Right cardiac atrium (tissue), 5 donors: Measurements from ENCODE around the gene CXCR5. TPM values are rescaled to one million over a fixed set of nuclear protein-coding genes. Genes with fewer than 3 reads are reported as not detected.
"Not testable (repeated sequence)": the region's sequence is repeated elsewhere in the genome, so short reads cannot be mapped to it uniquely, and the experiment has no call there.

Experiments
- ATAC-seq, 2 donors: fragments of 200-7000 bp; cut with Tn5 transposase; one replicate each; pipeline versions ENCODE4 v1.8.0 to v1.9.1; 2020; ENCODE audit warnings: moderate library complexity in 2 of 2, mild to moderate bottlenecking in 1 of 2
- DNase-seq, 3 donors: peaks; one replicate each; pipeline ENCODE4 v3.0.0-alpha.2; 2020
- H3K27ac ChIP-seq: one replicate; pipeline ENCODE4 v1.5.1; 2013; ENCODE audit warnings: mild to moderate bottlenecking, low read length, control low read depth, moderate library complexity
- H3K27me3 ChIP-seq: one replicate; pipeline ENCODE4 v1.6.1; 2013; ENCODE audit not compliant: control insufficient read depth, insufficient read depth
- H3K4me1 ChIP-seq: one replicate; pipeline ENCODE4 v1.6.1; 2013; ENCODE audit warnings: low read length; ENCODE audit not compliant: control insufficient read depth, insufficient read depth
- H3K4me3 ChIP-seq: one replicate; pipeline ENCODE4 v1.5.1; 2013; ENCODE audit warnings: low read length, control low read depth
- H3K9me3 ChIP-seq: one replicate; pipeline ENCODE4 v1.6.1; 2013; ENCODE audit warnings: low read length; ENCODE audit not compliant: control insufficient read depth
- WGBS: extraction: QIAGEN DNeasy Blood & Tissue Kit; methylation state at CpG from one replicate; pipeline ENCODE4 v1.1.7; 2013; 5-methylcytosine and 5-hydroxymethylcytosine counted together
- intact Hi-C, 4 donors: fragments of 100-400 bp; cut with DNase I; formaldehyde crosslinking; loops; one replicate each; pipeline versions ENCODE4 v1.11.0 to v1.14.0; 2022 to 2023
- long read RNA-seq, 4 donors: library from polyadenylated mRNA; unstranded; transcript quantifications; one replicate each; pipeline ENCODE4 v2.0.0, GENCODE V29; 2020 to 2021
- polyA plus RNA-seq: library from polyadenylated mRNA; stranded (reverse); fragments of 200-250 nt; gene quantifications from one replicate; pipeline ENCODE4 v1.2.3, GENCODE V29; 2013
- total RNA-seq, 4 donors: library from RNA; stranded (reverse); fragmentation: NEBNext Ultra II Directional; extraction: Animal tissue kit (Norgen Biotek cat#: 25700); gene quantifications; one replicate each; pipeline ENCODE4 v1.2.1, GENCODE V29; 2021
- donor health status: healthy with polysubstance abuse.
- donor health status: DM: no; HTN: yes; CAD: no.
- donor health status: DM: no; HTN: no; CAD: no.
- donor health status: DM: no; HTN: yes; CAD: no; lungs with severe emphysema.
- donor health status: DM: yes; HTN: yes; CAD: no.

The CXCR5 gene
- total RNA-seq, result not detected
- 0.34 TPM for polyA plus RNA-seq
- long read RNA-seq, donor 1, partial matches to known transcripts, result 0 of 2 reads
- long read RNA-seq, donor 1, other reads (novel, unspliced or antisense), result 2 of 2 reads
- long read RNA-seq, donor 2, partial matches to known transcripts, result 0 of 1 reads
- long read RNA-seq, donor 2, other reads (novel, unspliced or antisense), result 1 of 1 reads
- long read RNA-seq, donor 3, partial matches to known transcripts, result 0 of 8 reads
- long read RNA-seq, donor 3, other reads (novel, unspliced or antisense), result 8 of 8 reads
- long read RNA-seq, donor 4, result 0 reads

GRCh38 chr11:118883368-118884071, at the start of gene CXCR5:
TSS of gene CXCR5 (plus strand) at chr11:118883892. CDS start at chr11:118883942, 50 bp downstream.
- H3K27ac ChIP-seq, result no peak within 1 kb of the TSS

GRCh38 chr11:118834427-118835028, 49.2 kb upstream of the CXCR5 start:
- H3K4me1 ChIP-seq, result no peaks in the 10 kb centered on the region
- H3K27ac ChIP-seq, result no peak overlapping the region
- H3K4me3 ChIP-seq, result no peak overlapping the region
- intact Hi-C loops, result no loop called here
- DNase-seq, result no peak
- H3K27me3 ChIP-seq, result no peaks in the 10 kb centered on the region
- ATAC-seq, result no peak
- H3K9me3 ChIP-seq, result no peaks in the 10 kb centered on the region
- WGBS, result 68% methylated on average over 6 of the region's 6 CpGs

More at GRCh38 chr11:118883368-118884071, at the start of gene CXCR5:
- intact Hi-C loops, result no loop called here
- no peaks in the 10 kb centered on the region for H3K9me3 ChIP-seq
- no peaks in the 10 kb centered on the region for H3K27me3 ChIP-seq
- peaks cover 11% of the 10 kb centered on the region for H3K4me1 ChIP-seq
- WGBS, result 73% methylated on average over 16 of the region's 16 CpGs
- no peak for ATAC-seq
- DNase-seq, result no peak
- no peak within 1 kb of the TSS for H3K4me3 ChIP-seq

DNA sequence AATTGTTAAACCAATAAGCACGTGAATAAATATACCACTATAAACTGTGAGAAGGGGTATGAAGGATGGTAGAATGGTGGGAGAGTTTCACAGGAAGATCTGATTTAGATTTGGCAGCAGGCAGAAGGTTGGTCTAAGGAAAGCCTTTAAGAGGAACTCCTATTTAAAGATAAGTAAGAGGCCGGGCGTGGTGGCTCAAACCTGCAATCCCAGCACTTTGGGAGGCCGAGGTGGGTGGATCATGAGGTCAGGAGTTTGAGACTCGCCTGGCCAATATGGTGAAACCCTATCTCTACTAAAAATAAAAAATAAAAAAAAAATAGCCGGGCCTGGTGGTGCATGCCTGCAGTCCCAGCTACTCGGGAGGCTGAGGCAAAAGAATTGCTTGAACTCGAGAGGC, 45.8 kb upstream of the CXCR5 start:
- Histone ChIP-seq H3K27me3 (no peaks in the 10 kb centered on the region), H3K4me3 (no peak overlapping the region), H3K27ac (no peak overlapping the region), H3K9me3 (no peaks in the 10 kb centered on the region), H3K4me1 (no peaks in the 10 kb centered on the region)
- WGBS, result 77% methylated on average over 8 of the region's 8 CpGs
- DNase-seq (peak in 1 of 3 donors; percentile 54), ATAC-seq (no peak)
- intact Hi-C loops, result no loop called here

DNA sequence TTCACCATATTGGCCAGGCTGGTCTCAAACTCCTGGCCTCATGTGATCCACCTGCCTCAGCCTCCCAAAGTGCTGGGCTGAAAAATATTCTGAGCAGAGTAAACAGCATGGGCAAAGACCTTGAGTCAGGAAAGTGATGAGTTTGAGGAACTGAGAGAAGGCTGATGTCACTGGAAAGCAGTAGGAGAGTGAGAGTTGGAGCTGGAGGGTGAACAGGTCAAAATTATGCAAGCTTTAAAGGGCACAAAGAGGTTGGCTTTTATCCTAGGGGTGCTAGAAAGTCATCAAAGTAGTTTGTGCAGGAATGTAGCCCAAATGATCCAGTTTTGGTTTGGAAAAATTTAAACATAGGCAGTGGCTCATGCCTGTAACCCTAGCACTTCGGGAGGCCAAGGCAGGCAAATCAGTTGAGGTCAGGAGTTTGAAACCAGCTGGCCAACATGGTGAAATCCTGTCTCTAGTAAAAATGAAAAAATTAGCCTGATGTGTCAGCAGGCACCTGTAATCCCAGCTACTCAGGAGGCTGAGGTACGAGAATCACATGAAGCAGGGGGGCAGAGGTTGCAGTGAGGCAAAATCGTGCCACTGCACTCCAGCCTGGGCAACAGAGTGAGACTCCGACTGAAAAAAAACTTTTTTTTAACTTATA, 44.7 kb upstream of the CXCR5 start:
- Histone ChIP-seq H3K4me3 (no peak overlapping the region), H3K4me1 (no peaks in the 10 kb centered on the region), H3K9me3 (no peaks in the 10 kb centered on the region), H3K27me3 (no peaks in the 10 kb centered on the region), H3K27ac (no peak overlapping the region)
- no peak for DNase-seq
- intact Hi-C loops, result no loop called here
- no peak for ATAC-seq
- 86% methylated on average over 4 of the region's 4 CpGs for WGBS

GRCh38 chr11:118841469-118842242, 42.0 kb upstream of the CXCR5 start:
- Histone ChIP-seq H3K4me1 (no peaks in the 10 kb centered on the region), H3K27me3 (no peaks in the 10 kb centered on the region), H3K9me3 (no peaks in the 10 kb centered on the region), H3K27ac (no peak overlapping the region), H3K4me3 (no peak overlapping the region)
- 82% methylated on average over 8 of the region's 8 CpGs for WGBS
- ATAC-seq, result no peak
- intact Hi-C loops, result no loop called here
- DNase-seq, result no peak

- no peaks in the 10 kb centered on the region for H3K4me1 ChIP-seq
- WGBS, result 20% methylated on average over 2 of the region's 2 CpGs
- H3K27me3 ChIP-seq, result no peaks in the 10 kb centered on the region
These were observed 41.3 kb upstream of the CXCR5 start for GRCh38 chr11:118842369-118842768.

DNA sequence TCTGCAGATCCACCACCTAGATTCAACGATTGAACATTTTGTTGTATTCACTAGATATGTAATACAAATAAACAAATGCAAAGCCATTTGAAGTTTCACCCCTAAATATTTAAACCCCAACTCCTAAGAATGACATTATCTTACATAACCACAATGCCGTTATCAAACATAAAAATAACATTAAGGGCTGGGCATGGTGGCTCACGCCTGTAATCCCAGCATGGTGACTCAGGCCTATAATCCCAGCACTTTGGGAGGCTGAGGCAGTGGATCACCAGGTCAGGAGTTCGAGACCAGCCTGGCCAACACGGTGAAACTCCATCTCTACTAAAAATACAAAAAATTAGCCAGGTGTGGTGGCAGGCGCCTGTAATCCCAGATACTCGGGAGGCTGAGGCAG, 40.8 kb upstream of the CXCR5 start:
- 82% methylated on average over 7 of the region's 7 CpGs for WGBS
- H3K4me1 ChIP-seq, H3K4me3 ChIP-seq, intact Hi-C loops, H3K9me3 ChIP-seq, H3K27ac ChIP-seq, DNase-seq, H3K27me3 ChIP-seq, ATAC-seq: not testable (repeated sequence)

More at GRCh38 chr11:118842369-118842768, 41.3 kb upstream of the CXCR5 start:
- H3K27ac ChIP-seq, result no peak overlapping the region
- intact Hi-C loops, result no loop called here
- no peak overlapping the region for H3K4me3 ChIP-seq
- ATAC-seq (no peak), DNase-seq (no peak)
- H3K9me3 ChIP-seq, result no peaks in the 10 kb centered on the region

DNA sequence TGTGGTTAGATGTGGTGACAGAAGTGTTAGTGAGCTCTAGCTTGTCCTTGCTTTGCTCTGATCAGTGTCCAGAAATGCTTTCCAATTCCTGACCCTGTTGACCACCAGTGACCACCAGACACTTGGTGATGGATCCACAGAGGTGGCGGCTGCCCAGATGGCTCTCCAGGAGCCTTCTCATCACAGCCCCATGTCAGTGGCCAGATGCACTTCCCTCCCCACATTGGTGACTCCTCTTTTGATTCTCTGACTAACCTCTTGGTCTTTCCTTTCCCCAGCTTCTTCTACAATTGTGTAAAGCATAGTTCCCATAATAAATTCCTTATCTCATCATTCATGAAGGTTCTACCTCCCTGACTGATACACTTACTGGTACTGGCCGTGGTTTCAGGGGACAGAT, 40.1 kb upstream of the CXCR5 start:
- Histone ChIP-seq H3K4me3 (no peak overlapping the region), H3K27ac (no peak overlapping the region), H3K4me1 (no peaks in the 10 kb centered on the region), H3K9me3 (no peaks in the 10 kb centered on the region), H3K27me3 (no peaks in the 10 kb centered on the region)
- ATAC-seq, result no peak
- WGBS, result 83% methylated on average over 2 of the region's 2 CpGs
- intact Hi-C loops, result no loop called here
- no peak for DNase-seq

DNA sequence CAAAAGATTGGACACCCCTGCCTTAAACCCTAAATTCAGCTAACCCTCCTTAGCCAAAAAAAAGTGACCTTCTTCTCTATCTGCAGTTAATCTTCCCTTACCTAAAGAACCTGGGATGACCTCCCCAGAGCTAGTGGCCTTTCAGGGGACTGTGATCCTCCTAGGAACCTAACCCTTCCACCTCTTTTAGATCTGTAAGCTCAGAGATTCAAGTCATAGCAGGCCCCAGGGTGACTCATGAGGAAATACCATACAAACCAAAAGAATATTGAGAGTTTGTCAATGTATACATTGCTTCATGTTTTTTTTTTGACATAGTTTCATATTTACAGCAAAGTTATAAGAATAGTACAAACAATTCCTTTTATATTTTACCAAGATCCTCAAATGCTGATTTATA, 38.3 kb upstream of the CXCR5 start:
- no peak for DNase-seq
- intact Hi-C loops, result no loop called here

GRCh38 chr11:118846181-118846935, 37.3 kb upstream of the CXCR5 start:
- no peak overlapping the region for H3K4me3 ChIP-seq
- H3K27ac ChIP-seq, result no peak overlapping the region
- H3K4me1 ChIP-seq, result no peaks in the 10 kb centered on the region
- ATAC-seq (no peak), DNase-seq (no peak)
- H3K9me3 ChIP-seq, result no peaks in the 10 kb centered on the region
- 87% methylated on average over 3 of the region's 3 CpGs for WGBS
- no peaks in the 10 kb centered on the region for H3K27me3 ChIP-seq
- intact Hi-C loops, result no loop called here

More for the DNA sequence above, 38.3 kb upstream of the CXCR5 start:
- H3K27ac ChIP-seq, result no peak overlapping the region
- no peaks in the 10 kb centered on the region for H3K9me3 ChIP-seq
- H3K4me1 ChIP-seq, result no peaks in the 10 kb centered on the region
- no peaks in the 10 kb centered on the region for H3K27me3 ChIP-seq
- H3K4me3 ChIP-seq, result no peak overlapping the region
- no peak for ATAC-seq
